ENCODE results near the gene ZMAT3. TPM values are rescaled to one million over a fixed set of nuclear protein-coding genes. Genes with fewer than 3 reads are reported as not detected.
"Not testable (repeated sequence)": the region's sequence is repeated elsewhere in the genome, so short reads cannot be mapped to it uniquely, and the experiment has no call there.

Gene ZMAT3
- total and polyA plus RNA-seq, 3 experiments from 2014 or later = 10.7 to 16.3 (median 14.7) TPM

DNA sequence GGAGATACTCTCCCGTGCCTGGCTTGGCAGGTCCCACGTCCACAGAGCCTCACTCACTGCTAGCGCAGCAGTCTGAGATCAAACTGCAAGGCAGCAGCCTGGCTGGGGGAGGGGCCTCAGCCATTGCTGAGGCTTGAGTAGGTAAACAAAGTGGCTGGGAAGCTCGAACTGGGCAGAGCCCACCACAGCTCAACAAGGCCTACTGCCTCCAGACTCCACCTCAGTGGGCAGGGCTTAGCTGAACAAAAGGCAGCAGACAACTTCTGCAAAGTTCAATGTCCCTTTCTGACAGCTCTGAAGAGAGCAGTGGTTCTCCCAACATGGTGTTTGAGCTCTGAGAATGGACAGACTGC is 32.7 kb downstream of the ZMAT3 start:
- H3K9me3 Mint-ChIP-seq; H3K27me3 Mint-ChIP-seq; H3K36me3 ChIP-seq (ENCODE audit: insufficient read depth, low read length); H3K4me3 Mint-ChIP-seq; POLR2A ChIA-PET; H3K27ac ChIP-seq (ENCODE audit: low read depth, low read length); CTCF ChIA-PET; H3K27ac Mint-ChIP-seq; H3K4me3 ChIP-seq (ENCODE audit: low read length); H3K27me3 ChIP-seq (ENCODE audit: insufficient read depth, low read length, poor library complexity, severe bottlenecking); H3K9me3 ChIP-seq (ENCODE audit: low read length): not testable (repeated sequence)
- peaks cover 30% of the 10 kb centered on the region for H3K4me1 ChIP-seq (ENCODE audit: insufficient read depth, low read length)
- Mint-ChIP-seq H3K4me1 (peaks cover 14 to 22% (median 20%) of the 10 kb centered on the region in 3 donors), H3K36me3 (peaks cover 8 to 12% (median 12%) of the 10 kb centered on the region in 3 donors)
- DNase-seq = peak in 1 of 5 donors; percentile 34

DNA sequence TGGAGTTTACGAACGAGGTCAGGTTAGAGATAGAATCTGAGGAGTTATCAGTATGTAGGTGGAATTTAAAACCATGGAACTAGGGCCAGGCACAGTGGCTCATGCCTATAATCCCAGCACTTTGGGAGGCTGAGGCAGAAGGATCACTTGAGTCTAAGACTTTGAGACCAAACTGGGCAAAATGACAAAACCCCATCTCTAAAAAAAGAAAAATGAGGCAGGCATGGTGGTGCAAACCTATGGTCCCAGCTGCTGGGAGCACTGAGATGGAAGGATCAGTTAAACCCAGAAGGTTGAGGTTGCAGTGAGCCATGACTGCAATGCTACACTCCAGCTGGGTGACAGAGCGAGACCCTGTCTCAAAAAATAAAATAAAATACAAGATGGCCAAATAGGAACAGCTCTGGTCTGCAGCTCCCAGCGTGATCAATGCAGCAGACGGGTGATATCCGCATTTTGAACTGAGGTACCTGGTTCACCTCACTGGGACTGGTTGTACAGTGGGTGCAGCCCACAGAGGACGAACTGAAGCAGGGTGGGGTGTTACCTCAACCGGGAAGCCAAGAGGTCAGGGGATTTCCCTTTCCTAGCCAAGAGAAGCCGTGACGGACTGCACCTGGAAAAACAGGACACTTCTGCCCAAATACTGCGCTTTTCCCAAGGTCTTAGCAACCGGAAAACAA is 33.3 kb downstream of the ZMAT3 start:
- POLR2A ChIA-PET = no interaction called here
- no peaks in the 10 kb centered on the region for H3K36me3 ChIP-seq (ENCODE audit: insufficient read depth, low read length)
- Mint-ChIP-seq H3K4me3 (peak overlapping the region in 2 of 7 donors; percentile 61 to 72), H3K27ac (peak overlapping the region in 5 of 8 donors; percentile 29 to 62 (median 32)), H3K27me3 (no peaks in the 10 kb centered on the region), H3K9me3 (peaks cover 0 to 2% (median 0%) of the 10 kb centered on the region in 5 donors), H3K36me3 (peaks cover 8 to 12% (median 11%) of the 10 kb centered on the region in 3 donors), H3K4me1 (peaks cover 14 to 22% (median 20%) of the 10 kb centered on the region in 3 donors)
- H3K4me3 ChIP-seq (ENCODE audit: low read length) = no peak overlapping the region
- DNase-seq = no peak
- H3K27ac ChIP-seq (ENCODE audit: low read depth, low read length) = no peak overlapping the region
- no peaks in the 10 kb centered on the region for H3K9me3 ChIP-seq (ENCODE audit: low read length)
- CTCF ChIA-PET = interaction anchor here (1.5 kb wide), 1 partner anchor 278 kb away, joined by 4 read pairs; no protein-coding TSS in a partner anchor
- H3K4me1 ChIP-seq (ENCODE audit: insufficient read depth, low read length) = peaks cover 30% of the 10 kb centered on the region
- H3K27me3 ChIP-seq (ENCODE audit: insufficient read depth, low read length, poor library complexity, severe bottlenecking) = no peaks in the 10 kb centered on the region

DNA sequence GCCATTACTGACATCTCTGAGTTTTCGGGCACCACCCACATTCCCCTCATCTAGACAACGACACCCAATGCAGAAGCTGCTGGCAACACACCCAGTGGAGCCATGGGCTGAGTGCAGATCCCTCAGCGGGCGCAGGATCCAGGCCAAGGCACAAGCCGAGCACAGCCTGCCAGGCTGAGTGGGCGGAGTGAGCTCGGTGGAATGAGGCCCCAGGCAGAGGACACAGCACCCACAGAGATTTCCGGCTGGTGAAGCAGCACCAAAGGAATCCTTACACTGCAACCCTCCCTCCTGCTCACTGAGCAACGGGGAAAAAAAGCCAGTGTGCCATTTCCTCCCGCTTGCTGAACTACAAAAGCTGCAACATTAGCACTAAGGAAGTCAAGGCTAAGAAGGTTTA is 34.3 kb downstream of the ZMAT3 start:
- peaks cover 8 to 12% (median 8%) of the 10 kb centered on the region in 3 donors for H3K36me3 Mint-ChIP-seq
- H3K9me3 Mint-ChIP-seq = peaks cover 0 to 2% (median 0%) of the 10 kb centered on the region in 5 donors
- peaks cover 9 to 17% (median 16%) of the 10 kb centered on the region in 3 donors for H3K4me1 Mint-ChIP-seq
- Histone ChIP-seq H3K36me3 (ENCODE audit: insufficient read depth, low read length) (no peaks in the 10 kb centered on the region), H3K4me1 (ENCODE audit: insufficient read depth, low read length) (peaks cover 30% of the 10 kb centered on the region), H3K4me3 (ENCODE audit: low read length) (peak overlapping the region; percentile 9), H3K9me3 (ENCODE audit: low read length) (no peaks in the 10 kb centered on the region), H3K27ac (ENCODE audit: low read depth, low read length) (no peak overlapping the region), H3K27me3 (ENCODE audit: insufficient read depth, low read length, poor library complexity, severe bottlenecking) (no peaks in the 10 kb centered on the region)
- DNase-seq = peak in 3 of 5 donors; percentile 3 to 68 (median 28)
- H3K27me3 Mint-ChIP-seq = no peaks in the 10 kb centered on the region
- H3K4me3 Mint-ChIP-seq = peak overlapping the region; percentile 3 to 72 (median 27)
- H3K27ac Mint-ChIP-seq = peak overlapping the region in 7 of 8 donors; percentile 16 to 89 (median 32)
- ChIA-PET POLR2A (interaction anchor here (0.9 kb wide), 1 partner anchor 34 kb away, joined by 3 read pairs; the partner anchor contains the start of gene ZMAT3), CTCF (interaction anchor here (1.4 to 1.5 kb wide), 2 partner anchors 33 to 279 kb away, joined by 3 to 4 read pairs; no protein-coding TSS in a partner anchor)

DNA sequence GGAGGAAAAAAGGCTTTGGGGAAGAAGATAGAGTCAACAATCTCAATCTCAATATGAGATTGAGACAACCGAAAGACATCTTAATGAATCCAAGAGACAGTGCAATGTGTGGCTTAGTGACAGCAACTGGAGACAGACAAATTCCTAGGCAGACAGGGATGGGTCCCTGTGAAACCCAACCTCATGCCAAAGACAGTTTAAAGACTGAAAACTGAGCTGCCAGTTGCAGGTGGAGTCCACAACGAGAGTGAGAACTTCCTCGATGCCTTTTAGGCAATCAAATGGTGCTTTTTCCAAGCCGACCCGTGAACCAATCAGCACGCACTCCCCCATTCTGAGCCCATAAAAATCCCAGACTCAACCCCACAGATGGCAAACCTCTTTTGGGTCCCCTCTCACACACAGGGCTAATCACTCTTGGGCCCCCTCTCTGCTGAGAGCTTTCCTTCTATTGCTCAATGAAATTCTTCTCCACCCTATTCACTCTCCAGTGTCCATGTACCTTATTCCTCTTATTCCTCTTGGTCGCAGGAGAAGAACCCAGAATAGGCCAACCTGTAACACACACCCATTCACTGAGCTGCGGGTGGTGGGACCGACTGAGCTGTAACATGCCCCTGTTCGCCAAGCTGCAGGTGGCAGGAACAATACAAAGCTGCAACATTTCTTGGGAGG is 34.8 kb downstream of the ZMAT3 start:
- peaks cover 0 to 2% (median 0%) of the 10 kb centered on the region in 5 donors for H3K9me3 Mint-ChIP-seq
- H3K4me1 Mint-ChIP-seq = peaks cover 9 to 16% (median 13%) of the 10 kb centered on the region in 3 donors
- Histone ChIP-seq H3K27ac (ENCODE audit: low read depth, low read length) (no peak overlapping the region), H3K4me3 (ENCODE audit: low read length) (peak overlapping the region; percentile 9), H3K9me3 (ENCODE audit: low read length) (no peaks in the 10 kb centered on the region), H3K27me3 (ENCODE audit: insufficient read depth, low read length, poor library complexity, severe bottlenecking) (no peaks in the 10 kb centered on the region), H3K4me1 (ENCODE audit: insufficient read depth, low read length) (peaks cover 30% of the 10 kb centered on the region), H3K36me3 (ENCODE audit: insufficient read depth, low read length) (no peaks in the 10 kb centered on the region)
- ChIA-PET POLR2A (interaction anchor here (0.9 kb wide), 1 partner anchor 35 kb away, joined by 3 read pairs; the partner anchor contains the start of gene ZMAT3), CTCF (interaction anchor here (1.4 to 1.5 kb wide), 2 partner anchors 34 to 279 kb away, joined by 3 to 4 read pairs; no protein-coding TSS in a partner anchor)
- DNase-seq = no peak
- peaks cover 8 to 12% (median 8%) of the 10 kb centered on the region in 3 donors for H3K36me3 Mint-ChIP-seq
- peak overlapping the region in 3 of 7 donors; percentile 27 to 61 (median 61) for H3K4me3 Mint-ChIP-seq
- H3K27ac Mint-ChIP-seq = peak overlapping the region in 5 of 8 donors; percentile 12 to 62 (median 32)
- H3K27me3 Mint-ChIP-seq = no peaks in the 10 kb centered on the region

DNA sequence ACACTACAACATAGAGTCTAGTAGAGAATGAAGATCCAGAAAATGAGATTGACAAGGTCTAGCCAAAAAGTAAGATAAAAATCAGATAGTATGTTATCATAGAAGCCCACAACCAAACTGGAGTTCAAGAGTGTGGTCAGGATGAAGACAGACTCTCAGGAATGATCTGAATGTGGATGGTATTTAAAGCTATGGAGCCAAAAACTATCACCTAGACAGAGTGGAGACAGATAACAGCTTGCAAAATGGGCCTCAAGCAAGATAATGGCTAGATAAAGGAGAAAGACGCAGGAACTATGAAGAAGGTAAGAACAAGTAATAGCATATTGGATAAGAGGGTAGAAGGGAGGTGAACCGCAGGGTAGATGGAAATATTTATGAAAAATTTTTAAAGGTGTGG is 35.4 kb downstream of the ZMAT3 start:
- Histone ChIP-seq H3K27ac (ENCODE audit: low read depth, low read length) (no peak overlapping the region), H3K9me3 (ENCODE audit: low read length) (no peaks in the 10 kb centered on the region), H3K36me3 (ENCODE audit: insufficient read depth, low read length) (no peaks in the 10 kb centered on the region), H3K27me3 (ENCODE audit: insufficient read depth, low read length, poor library complexity, severe bottlenecking) (no peaks in the 10 kb centered on the region), H3K4me3 (ENCODE audit: low read length) (no peak overlapping the region), H3K4me1 (ENCODE audit: insufficient read depth, low read length) (peaks cover 30% of the 10 kb centered on the region)
- H3K4me3 Mint-ChIP-seq = no peak overlapping the region
- DNase-seq = no peak
- H3K9me3 Mint-ChIP-seq = peaks cover 0 to 2% (median 0%) of the 10 kb centered on the region in 5 donors
- no peaks in the 10 kb centered on the region for H3K27me3 Mint-ChIP-seq
- H3K4me1 Mint-ChIP-seq = peaks cover 7 to 12% (median 8%) of the 10 kb centered on the region in 3 donors
- ChIA-PET POLR2A (no interaction called here), CTCF (no interaction called here)
- H3K36me3 Mint-ChIP-seq = peaks cover 4 to 9% (median 9%) of the 10 kb centered on the region in 3 donors
- no peak overlapping the region for H3K27ac Mint-ChIP-seq

DNA sequence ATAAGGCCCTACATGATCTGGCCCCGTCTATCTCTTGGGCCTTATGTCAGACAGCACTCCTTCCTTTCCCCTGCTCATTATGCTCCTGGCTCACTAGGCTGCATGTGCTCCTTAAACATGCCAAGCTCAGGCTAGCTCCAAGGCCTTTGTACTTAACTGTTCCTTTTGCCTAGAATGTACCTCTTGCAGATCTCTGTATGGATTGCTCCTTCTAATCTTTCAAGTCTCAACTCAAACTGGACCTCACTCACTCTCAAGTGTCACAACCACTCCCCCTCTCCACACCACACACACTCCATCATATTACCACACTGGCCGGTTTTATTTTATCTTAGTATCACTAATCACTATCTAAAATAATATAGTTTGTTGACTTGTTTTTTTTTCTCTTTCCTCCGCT is 36.4 kb downstream of the ZMAT3 start:
- Mint-ChIP-seq H3K4me3 (no peak overlapping the region), H3K36me3 (peaks cover 2 to 13% (median 3%) of the 10 kb centered on the region in 3 donors), H3K27me3 (no peaks in the 10 kb centered on the region), H3K4me1 (peaks cover 0 to 3% (median 0%) of the 10 kb centered on the region in 3 donors), H3K9me3 (no peaks in the 10 kb centered on the region), H3K27ac (no peak overlapping the region)
- no peak overlapping the region for H3K4me3 ChIP-seq (ENCODE audit: low read length)
- no peaks in the 10 kb centered on the region for H3K36me3 ChIP-seq (ENCODE audit: insufficient read depth, low read length)
- peaks cover 30% of the 10 kb centered on the region for H3K4me1 ChIP-seq (ENCODE audit: insufficient read depth, low read length)
- no peaks in the 10 kb centered on the region for H3K27me3 ChIP-seq (ENCODE audit: insufficient read depth, low read length, poor library complexity, severe bottlenecking)
- CTCF ChIA-PET = no interaction called here
- POLR2A ChIA-PET = no interaction called here
- DNase-seq = no peak
- H3K9me3 ChIP-seq (ENCODE audit: low read length) = no peaks in the 10 kb centered on the region
- no peak overlapping the region for H3K27ac ChIP-seq (ENCODE audit: low read depth, low read length)

DNA sequence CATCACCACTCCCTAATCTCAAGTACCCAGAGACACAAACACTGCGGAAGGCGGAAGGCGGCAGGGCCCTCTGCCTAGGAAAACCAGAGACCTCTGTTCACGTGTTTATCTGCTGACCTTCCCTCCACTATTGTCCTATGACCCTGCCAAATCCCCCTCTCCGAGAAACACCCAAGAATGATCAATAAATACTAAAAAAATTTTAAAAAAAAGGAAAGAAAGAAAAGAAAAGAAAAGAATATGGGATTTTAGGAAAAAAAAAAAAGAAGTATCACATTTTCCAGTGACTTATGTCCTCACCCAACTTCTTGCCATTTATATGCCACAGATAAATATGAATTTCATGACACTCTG is 38.3 kb downstream of the ZMAT3 start:
- H3K4me3 Mint-ChIP-seq; POLR2A ChIA-PET; H3K36me3 ChIP-seq (ENCODE audit: insufficient read depth, low read length); H3K9me3 ChIP-seq (ENCODE audit: low read length); H3K27me3 Mint-ChIP-seq; DNase-seq; CTCF ChIA-PET; H3K4me3 ChIP-seq (ENCODE audit: low read length); H3K27me3 ChIP-seq (ENCODE audit: insufficient read depth, low read length, poor library complexity, severe bottlenecking); H3K4me1 Mint-ChIP-seq; H3K27ac ChIP-seq (ENCODE audit: low read depth, low read length); H3K27ac Mint-ChIP-seq; H3K9me3 Mint-ChIP-seq: not testable (repeated sequence)
- H3K4me1 ChIP-seq (ENCODE audit: insufficient read depth, low read length) = peaks cover 24% of the 10 kb centered on the region
- H3K36me3 Mint-ChIP-seq = peaks cover 2 to 16% (median 3%) of the 10 kb centered on the region in 3 donors
